Epithelial cell of proximal tubule (primary cell): ENCODE measurements around the gene LY6G6C. TPM values are rescaled to one million over a fixed set of nuclear protein-coding genes. Genes with fewer than 3 reads are reported as not detected.

ENCODE experiments used
- DNase-seq: peaks from one replicate; pipeline ENCODE4 v3.0.0-alpha.2; 2011; ENCODE audit warnings: low read depth
- H3K4me3 ChIP-seq: 2 replicates; pipeline ENCODE4 v1.5.1; 2011; ENCODE audit warnings: low read depth, mild to moderate bottlenecking, low read length
- total RNA-seq: library from RNA; depleted of rRNA; stranded (reverse); fragments of >200 nt; gene quantifications from 2 replicates; pipeline ENCODE4 v1.2.3, GENCODE V29; 2015
- TF ChIP-seq, protein P1 (sequence below): conservative IDR thresholded peaks from 2 replicates; pipeline ENCODE4 v1.5.1; 2012; ENCODE audit warnings: low read depth, mild to moderate bottlenecking, low read length

The LY6G6C gene
- total RNA-seq, 1 donor from 2014 or later: not detected

DNA sequence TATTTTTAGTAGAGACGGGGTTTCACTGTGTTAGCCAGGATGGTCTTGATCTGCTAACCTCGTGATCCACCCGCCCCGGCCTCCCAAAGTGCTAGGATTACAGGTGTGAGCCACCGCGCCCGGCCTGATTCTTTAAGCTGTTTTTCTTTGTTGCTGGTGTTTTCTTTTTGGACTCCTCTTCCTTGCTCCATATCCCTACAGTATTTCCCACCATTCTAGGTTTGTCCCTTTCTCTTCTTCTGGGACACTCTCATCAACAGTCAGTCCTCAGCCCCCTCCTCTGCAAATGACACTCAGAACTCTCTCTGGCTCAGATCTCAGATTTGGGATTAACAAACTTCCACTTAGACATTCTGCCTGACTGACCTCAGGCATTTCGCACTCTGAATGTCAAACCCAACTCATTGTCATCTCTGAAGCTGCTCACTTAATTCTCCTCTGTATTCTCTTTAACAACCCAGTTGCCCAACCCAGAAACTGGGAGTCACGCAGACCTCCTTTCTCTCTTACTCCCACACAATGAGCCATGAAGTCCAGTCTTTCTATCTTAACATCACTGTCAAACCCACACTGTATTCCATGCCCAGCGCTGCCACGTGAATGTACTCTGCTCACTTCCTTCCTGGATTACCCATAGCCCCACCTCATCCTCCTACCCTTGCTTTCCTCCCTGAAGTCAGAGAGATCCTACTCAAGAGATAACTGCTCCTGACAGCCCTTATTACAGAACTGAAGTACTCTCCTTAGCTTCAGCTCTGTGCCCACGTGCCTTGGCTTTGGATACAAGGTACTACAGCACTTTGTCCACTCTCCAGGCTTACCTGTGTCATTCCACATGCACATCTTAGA, 4.2 kb upstream of the LY6G6C start:
- TF ChIP-seq, protein P1, sequence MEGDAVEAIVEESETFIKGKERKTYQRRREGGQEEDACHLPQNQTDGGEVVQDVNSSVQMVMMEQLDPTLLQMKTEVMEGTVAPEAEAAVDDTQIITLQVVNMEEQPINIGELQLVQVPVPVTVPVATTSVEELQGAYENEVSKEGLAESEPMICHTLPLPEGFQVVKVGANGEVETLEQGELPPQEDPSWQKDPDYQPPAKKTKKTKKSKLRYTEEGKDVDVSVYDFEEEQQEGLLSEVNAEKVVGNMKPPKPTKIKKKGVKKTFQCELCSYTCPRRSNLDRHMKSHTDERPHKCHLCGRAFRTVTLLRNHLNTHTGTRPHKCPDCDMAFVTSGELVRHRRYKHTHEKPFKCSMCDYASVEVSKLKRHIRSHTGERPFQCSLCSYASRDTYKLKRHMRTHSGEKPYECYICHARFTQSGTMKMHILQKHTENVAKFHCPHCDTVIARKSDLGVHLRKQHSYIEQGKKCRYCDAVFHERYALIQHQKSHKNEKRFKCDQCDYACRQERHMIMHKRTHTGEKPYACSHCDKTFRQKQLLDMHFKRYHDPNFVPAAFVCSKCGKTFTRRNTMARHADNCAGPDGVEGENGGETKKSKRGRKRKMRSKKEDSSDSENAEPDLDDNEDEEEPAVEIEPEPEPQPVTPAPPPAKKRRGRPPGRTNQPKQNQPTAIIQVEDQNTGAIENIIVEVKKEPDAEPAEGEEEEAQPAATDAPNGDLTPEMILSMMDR: no peak
- H3K4me3 ChIP-seq: no peak overlapping the region
- DNase-seq: no peak

DNA sequence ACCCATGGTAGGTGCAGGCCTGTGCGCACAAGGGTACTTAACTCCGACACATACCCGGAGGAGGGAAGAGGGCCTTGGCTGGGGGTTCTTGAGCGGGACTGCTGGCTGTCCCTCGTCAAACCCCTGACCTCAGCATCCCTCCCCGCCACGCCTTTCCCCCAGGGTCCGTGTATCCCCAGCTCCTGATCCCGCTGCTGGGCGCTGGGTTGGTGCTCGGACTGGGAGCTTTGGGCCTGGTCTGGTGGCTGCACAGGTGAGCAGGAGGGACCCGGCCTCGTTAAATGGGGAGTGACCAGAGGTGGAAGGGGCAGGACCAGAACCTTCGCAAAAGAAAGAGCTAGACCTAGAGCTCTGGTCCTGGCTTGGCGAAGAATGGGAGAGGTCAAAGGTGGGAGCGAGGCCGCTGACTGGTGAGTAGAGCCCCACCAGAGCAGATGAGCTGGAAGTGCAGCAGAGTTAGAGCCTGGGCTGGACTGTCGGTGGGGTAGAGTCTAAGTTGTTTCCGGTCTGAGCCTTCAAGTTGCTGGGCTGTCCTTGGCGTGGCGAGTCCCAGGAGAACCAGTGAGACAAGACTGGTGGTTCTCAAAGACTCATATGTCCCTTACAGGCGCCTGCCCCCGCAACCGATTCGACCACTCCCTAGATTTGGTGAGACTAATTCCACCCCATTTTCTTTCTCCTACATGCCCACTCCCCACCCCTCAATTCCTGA, 2.6 kb upstream of the LY6G6C start:
- H3K4me3 ChIP-seq: no peak overlapping the region
- TF ChIP-seq, protein P1: no peak
- DNase-seq: no peak

DNA sequence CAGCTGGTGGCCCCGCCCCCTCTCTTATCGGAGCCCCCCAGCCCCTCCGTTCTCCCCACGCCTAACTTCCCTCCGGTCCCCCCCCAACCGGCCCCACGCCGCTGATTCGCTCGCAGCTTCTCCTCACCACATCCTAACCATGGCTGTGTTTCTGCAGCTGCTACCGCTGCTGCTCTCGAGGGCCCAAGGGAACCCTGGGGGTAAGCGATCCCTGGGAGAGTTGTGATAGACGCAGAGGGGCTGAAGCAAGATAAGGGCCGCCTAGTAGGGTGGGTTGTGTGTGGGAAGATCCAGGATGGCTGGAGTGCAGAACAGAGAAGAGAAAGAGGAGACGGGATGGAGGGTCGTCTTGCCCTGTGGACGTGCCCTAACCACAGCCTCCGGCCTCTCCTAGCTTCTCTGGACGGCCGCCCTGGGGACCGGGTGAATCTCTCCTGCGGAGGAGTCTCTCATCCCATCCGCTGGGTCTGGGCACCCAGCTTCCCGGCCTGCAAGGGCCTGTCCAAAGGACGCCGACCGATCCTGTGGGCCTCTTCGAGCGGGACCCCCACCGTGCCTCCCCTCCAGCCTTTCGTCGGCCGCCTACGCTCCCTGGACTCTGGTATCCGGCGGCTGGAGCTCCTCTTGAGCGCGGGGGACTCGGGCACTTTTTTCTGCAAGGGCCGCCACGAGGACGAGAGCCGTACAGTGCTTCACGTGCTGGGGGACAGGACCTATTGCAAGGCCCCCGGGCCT, 1.9 kb upstream of the LY6G6C start, which contains the start of gene MPIG6B:
Gene MPIG6B, plus strand, starts transcription at position 129 of the 735 bp plus-strand sequence. Its CDS starts 11 bp downstream, at position 140.
- DNase-seq: no peak
- no peak within 1 kb of the TSS for H3K4me3 ChIP-seq
- TF ChIP-seq, protein P1: no peak

DNA sequence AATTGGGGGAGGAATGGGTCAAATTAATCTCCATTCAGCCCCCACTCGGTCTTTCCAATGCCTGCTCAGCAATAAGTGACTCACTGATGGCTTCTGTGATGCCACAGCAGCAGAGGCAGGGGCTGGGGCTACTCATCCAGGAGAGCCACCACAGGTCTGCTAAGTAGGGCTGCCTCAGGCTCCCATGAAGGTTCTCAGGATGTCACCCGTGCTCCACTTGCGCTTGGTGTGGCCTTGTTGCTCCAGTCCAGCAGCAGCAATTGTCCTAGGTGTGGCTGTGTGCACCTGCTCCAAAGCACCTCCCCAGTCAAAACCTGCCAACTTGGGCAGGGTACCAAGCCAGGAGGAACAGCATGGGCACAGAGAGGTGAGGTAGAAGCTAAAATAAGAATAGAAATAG, 627 bp upstream of the LY6G6C start:
- no peak for DNase-seq
- H3K4me3 ChIP-seq: no peak overlapping the region
- TF ChIP-seq, protein P1: no peak

DNA sequence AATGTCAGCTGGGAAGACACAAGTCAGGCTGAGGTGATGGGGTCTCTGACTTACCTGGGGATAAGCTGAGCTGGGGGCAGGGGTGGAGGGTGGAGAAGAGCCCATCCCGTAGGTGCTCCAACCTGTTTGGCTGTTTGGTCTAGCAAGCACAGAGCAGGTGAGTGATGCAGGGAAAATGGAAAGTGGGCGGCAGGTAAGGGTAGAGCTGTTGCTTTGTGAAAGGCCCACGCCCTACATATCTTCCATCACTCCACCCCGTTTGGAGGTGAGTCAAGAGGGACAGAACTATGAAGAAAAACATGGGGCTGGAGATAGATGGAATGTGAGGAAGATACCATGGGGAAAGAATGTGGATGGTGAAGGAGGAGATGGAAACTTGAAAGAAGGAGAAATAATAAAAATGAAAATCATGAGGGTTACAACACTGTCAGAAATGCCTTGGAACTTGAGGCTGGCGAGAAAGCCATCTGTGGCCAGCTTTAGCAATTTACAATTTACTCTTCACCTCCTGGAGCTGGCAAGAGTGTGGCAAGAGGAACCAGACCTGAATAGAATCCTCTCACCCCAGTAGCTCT, 1.3 kb downstream of the LY6G6C start:
- no peak for DNase-seq
- H3K4me3 ChIP-seq: no peak overlapping the region
- TF ChIP-seq, protein P1: no peak

DNA sequence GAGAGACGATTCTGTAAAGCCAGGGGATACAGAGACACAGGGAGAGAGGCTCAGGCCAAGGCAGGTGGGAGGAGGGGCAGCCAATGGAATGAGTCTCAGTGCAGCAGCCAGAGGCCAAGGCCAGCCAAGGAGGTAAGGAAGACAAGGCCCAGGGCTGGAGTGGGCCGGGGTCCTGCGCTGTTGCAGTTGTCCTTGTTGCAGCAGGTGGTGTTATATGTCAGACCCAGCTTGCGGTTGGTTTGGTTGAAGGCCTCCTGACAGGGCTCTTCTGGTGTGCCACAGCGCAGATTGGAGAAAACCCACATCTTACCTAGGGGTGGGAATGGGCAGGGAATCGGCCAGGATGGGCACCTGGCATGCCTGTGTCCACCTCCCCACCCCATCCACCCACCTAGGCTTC, 2.5 kb downstream of the LY6G6C start:
- TF ChIP-seq, protein P1: no peak
- DNase-seq: no peak
- H3K4me3 ChIP-seq: no peak overlapping the region
